Measurements from ENCODE around the gene PLCG2.
"Not testable (repeated sequence)": the region's sequence is repeated elsewhere in the genome, so short reads cannot be mapped to it uniquely, and the experiment has no call there.

The PLCG2 gene

DNA sequence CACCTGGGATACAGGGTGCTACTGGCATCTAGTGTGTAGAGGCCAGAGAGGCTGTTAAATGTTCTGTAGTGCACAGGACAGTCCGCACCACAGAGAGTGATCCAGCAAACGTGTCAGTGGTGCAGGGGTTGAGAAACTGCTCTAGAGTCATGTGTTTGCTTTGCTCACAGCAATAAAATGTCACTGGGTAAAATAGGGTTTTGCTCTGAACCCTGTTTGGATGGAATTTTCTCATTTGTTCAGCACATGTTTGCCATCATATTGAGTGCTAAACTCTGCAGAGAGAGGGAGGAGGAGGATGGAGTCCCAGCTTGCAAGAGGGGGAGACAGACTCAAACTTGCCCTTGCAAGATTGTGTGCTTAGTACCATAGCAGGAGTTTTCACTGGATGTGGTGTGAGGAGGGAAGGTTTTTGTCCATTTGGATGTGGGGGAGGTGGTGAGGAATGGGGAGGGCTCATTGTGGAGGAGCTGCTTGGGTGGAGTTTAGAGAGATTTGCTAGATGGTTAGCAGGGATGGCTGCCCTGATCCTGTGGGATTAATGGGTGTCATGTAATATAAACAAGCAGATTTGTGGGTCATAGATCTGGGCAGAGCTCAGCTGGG lies 11.8 kb downstream of the PLCG2 start:
- DNase-seq: no peak

DNA sequence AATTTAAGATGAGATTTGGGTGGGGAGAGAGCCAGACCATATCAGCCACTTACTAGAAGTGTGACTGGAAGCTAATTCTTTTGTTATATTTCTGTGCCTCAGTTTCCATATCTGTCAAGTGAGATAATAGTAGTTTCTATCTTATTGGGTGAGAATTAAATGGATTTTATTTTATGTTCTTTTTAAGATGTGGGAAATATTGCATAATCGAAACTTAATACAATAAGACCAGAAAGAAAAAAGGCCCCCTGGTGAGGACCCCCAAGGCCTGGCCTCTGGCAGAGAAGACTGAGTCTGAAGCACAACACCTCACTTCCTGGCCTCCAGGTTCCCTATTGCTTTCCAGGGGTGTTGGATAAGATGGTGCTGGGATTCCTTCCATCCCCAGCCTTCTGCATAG lies 13.7 kb downstream of the PLCG2 start:
- no peak for DNase-seq

DNA sequence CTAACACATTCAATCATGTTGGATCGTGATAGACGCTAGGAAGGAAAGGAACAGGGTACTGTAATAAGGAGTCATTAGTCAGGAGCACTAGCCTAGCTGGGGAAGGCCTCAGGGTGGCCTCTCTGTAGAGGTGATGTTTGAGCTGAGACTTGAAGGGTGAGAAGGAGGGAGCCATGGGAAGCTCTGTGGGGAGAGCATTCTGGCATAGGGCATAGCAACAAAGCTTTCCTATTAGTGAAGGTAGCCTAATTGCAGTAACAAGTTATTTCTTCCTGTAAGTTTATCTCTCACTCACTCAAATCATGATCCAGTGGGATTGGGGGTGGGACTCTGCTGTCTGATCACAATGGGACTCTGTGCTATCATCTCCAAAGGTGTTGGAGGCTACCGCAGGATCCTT lies 16.1 kb downstream of the PLCG2 start:
- no peak for DNase-seq

DNA sequence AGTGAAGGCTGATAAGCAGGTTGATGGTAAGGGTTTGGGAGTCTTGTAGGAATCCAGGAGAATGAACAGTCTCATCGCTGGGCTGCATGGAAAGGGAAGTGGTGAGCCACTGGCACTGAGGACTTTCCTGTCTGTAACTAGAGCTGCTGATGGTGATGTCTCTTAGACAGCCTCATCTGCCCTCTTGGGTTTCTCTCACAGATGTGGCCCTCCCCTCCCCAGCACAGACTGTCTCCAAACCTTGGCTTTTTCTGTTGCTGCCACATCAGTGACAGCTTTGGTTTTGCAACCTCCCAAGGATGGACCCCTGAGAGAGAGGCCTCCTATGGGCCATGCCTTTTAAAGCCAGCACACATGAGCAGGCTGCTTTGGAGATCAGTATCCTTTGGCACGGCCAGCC lies 16.9 kb downstream of the PLCG2 start:
- no peak for DNase-seq

DNA sequence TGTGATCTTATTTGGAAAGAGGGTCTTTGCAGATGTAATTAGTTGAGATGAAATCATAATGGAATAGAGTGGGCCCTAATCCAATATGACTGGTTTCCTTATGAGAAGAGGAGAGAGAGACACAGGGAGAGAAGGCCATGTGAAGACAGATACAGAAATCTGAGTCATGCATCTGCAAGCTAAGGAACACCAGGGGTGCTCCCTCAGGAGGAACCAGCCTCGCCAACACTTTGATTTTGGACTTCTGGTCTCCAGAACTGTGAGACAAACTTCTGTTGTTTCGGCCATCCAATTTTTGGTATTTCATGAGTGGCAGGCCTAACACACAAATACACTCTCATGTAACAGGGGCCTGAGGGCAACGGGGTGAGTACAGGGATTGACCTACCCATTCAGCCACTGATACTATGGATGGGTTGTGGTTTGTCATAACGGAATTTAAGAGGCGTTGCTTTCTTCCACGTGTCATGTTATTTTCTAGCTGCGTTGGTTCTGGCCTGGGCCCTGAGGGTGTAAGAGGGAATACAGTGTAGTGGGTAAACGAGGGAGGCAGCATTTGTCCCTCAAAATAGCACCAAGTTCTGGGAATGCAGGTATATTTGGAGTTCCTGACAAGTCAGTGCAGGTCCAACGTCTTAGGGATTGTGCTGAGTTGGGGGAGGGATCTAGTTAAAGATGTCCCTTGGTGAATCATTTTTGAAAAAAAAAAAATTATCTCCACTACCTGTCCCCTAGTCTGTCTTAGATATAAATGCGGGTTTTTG lies 17.7 kb downstream of the PLCG2 start:
- DNase-seq: no peak

DNA sequence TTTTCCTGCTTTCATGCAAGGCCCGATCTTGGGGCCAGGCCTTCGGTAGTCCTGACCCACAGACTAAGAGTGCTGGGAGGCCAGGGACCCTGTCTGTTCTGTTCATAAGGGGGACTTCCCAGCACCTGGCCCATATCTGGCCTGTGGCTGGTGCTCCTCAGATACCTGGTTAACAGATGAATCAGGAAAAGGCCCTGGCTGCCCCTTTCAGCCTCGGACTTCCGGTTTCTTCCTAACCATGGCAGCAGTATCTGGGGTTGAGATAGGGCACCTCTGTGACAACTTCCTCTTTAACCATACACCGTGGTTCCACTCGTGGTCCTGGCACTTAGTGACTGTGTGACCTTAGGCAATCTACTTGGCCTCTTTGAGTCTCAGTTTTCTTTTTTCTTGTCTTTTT lies 18.4 kb downstream of the PLCG2 start:
- DNase-seq: no peak

DNA sequence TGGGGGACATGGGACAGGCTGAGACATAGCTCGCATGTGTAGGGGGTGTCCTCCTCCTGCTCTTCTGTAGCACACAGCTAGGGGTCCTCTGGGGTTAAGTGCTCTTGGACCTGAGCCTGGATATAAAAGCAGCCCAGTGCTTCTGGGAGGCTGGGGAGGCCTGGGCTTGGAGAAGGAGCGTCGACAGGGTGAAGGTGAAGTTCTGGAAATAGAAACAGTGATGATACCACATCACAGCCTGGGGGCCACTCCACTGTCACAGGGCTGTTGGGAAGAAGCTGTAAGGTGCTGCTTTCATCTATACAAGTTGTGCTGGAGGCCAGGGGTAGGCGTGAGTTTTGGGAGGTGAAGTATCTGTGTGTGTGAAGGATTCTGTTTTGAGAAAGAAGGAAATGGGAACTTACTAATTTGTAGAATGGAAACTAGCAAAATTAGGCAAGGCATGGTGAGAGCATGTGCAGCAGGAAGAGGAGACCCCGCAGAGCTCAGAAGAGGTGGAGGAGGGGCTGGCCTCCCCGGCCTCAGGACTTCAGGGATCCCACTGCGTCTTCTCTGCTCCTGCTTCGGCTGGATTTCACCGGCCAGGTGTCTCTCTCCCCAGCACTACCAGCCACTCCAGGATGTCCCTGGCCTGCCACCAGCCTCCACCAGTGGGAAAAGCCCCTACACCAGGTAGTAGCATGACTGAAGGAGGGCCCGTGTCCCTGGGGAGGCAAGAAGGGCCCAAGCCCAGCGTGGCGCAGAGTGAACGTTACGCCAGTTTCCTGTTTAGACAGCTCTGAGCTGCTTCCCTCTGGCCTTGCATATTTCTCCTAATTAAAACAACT lies 19.4 kb downstream of the PLCG2 start:
- DNase-seq: no peak

DNA sequence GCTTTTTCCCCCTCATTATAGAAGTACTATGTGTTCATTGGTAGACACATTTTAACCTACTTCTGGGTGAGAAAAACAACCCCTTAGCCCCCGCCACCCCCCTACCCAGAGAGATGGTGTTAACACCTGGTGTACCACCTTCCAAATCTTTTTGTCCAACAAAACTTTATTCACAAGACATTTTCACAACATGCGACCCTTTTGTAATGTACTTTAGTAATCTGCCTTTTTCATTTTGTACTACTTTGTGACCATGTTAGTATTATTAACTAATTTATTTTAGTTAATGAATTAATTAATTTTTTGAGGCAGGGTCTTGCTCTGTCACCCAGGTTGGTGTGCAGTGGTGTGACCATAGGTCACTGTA lies 20.0 kb downstream of the PLCG2 start:
- DNase-seq: no peak

DNA sequence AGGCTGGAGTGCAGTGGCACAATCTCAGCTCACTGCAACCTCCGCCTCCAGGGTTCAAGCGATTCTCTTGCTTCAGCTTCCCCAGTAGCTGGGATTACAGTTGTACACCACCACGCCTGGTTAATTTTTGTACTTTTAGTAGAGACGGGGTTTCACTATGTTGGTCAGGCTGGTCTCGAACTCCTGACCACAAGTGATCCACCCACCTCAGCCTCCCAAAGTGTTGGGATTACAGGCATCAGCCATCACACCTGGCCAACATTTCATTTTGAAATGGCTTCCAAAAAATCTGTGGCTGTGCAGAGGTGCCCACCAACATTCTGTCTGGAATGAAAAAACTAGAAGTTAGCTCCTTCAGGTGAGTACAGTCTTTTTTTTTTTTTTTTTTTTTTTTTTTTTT lies 22.6 kb downstream of the PLCG2 start:
- DNase-seq: not testable (repeated sequence)

DNA sequence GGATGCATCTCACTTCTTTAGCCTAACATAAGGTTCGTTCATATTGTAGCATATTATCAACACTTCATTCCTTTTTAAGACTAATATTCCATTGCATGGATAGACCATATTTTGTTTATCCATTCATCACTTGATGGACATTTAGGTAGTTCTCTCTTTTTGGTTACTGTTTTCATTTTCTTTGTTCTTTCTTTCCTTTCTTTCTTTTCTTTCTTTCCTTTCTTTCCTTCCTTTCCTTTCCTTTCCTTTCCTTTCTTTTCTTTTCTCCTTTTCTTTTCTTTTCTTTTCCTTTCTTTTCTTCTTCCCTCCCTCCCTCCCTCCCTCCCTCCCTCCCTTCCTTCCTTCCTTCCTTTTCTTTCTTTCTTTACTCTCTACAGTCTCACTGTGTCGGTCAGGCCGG lies 24.2 kb downstream of the PLCG2 start:
- DNase-seq: no peak

DNA sequence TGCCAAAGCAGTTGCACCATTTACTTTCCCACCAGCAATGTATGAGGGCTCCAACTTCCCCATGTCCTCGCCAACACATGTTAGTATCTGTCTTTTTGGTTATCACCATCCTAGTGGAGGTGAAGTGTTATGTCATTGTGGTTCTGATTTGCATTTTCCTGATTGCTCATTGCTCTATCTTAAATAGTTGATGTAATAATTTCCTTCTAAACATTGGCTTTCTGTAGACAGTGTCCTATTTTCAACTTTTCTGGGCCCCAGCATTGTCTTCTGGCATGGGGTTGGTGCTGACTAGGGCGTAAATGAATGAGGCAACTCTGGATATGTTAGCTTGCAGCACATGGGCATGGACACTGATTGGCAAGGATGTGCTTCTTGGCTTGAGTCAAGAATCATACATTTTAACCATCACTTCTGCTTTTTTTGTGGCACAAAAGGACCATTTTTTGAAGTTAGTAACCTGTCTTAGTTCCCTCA lies 25.1 kb downstream of the PLCG2 start:
- no peak for DNase-seq

DNA sequence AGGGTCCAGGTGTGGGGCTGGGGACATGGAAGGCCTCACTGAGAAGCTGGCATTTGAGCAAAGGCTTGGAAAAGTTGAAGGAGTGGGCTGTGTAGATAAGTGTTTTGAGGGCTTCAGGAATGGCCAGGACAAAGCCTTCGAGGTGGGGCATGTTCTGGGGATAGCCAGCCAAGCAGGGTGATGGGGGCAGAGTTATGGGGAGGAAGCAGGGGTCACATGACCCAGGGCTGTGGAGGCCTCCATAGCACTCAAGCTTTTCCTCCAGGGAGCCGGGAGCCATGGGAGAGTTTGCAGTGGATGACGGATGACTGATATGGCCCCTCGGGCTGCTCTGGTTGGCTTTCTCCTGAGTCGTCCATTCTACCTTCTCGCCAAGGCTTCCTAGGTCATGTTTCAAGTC lies 27.6 kb downstream of the PLCG2 start:
- no peak for DNase-seq

DNA sequence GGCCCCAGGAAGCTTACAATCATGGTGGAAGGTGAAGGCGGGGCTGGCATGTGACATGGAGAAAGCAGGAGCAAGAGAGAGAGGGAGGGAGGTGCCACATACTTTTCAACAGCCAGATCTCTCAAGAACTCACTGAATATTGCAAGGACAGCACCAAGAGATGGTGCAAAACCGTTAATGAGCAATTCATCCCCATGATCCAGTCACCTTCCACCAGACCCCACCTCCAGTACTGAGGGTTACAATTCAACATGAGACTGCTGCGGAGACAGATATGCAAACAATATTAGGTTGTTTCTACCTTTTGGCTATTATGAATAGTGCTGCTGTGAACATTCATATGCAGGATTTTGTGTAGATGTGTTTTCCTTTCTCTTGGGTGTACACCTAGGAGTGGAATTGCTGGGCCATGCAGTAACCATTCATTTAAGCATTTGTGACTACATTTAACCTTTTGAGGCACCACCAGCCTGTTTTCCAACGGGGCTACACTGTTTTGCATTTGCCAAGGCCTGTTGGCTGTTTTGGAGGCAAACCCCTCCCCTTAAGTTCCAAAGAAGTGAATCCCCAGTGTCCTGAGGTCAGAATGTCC lies 28.8 kb downstream of the PLCG2 start:
- DNase-seq: no peak

DNA sequence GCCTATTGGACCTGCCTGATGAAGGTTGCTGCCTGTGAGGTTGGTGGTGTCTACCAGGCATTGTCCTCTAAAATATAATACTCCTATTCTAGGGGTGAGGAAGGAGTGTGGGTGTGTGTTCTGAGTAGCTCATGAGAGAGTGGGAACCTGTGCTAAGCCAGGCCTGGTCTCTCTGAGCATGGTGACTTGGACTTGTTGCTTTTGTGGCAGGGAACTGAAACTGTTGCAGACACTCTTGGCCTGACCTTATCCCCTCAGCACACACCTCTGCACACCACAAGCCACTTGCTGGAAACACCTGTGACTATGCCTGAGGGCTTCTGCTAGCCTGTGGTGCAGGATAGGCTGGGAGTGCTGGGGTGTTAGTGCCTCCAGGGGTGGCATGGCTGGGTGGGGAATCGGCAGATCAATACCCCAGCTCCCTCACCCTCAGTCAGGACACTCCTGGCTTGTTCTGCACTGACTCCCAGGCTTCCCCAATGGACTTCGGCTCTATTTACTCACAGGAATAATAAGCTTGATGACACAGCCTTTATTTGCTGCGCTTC lies 29.9 kb downstream of the PLCG2 start:
- DNase-seq: peak; percentile 19

DNA sequence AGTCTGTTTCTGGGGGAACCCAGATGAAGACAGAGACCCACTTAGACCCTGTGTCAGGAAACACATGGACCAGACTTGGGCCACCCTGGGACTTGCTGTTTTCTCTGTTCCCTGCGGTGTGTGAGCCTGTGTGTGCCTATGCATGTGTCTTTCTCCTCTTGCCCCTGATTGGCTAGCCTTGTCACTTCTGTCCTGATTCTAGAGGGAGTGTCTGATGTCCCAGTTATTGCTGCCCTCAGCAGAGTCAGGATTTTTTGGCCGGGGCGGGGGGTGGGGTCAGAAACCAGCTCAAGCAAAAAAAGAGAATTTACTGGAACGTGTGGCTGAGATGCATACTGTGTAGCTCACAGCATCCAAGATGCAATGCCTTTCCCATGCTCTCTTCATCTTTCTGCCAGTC lies 30.5 kb downstream of the PLCG2 start:
- DNase-seq: no peak

DNA sequence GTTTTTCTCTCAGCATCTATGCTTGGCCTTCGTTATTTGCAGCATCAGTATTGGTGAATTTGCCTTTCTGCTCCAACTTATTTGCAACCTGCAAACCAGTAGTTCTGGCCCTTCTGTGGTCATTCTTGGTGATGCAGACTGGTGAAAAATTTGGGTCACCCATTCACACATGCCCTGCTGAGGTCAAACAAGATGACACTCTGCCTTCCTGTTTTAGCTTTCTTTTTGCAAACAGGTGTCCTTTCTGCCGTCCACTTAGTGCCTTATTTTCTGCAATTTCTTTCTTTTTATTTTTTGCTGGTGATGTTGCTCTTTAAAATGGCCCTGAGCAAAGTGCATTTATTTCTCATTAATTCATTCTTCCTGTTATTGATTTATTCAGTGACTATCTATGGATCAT lies 31.3 kb downstream of the PLCG2 start:
- DNase-seq: no peak

DNA sequence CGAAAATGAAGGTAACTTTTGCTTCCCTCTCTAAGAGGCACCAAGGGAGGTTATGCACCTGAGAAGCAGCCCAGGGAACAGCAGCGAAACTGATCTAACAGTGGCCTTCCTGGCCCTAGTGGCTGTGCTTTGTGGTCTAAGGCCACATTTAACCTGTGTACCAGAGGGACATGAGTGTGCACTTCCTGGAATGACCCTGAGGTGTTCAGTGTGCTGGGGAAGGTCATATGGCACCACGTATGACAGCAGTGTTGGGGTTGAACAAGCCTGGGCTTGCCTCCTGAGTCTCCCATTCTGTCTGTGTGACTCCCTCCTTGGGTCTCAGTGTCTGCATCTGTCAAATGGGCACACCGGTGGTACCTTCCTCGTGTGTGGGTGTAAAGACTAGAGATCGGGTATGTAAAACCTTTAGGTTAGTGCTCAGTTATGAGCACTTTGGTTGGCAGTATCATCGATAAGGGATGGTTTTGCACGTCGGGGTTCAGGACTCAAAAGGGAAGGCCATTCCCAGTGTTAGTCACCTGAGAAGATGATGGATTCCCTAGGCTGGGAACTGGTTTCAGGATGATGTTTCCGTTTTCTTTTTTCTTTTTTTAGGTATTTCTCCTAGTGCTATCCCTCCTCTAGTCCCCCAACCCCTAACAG lies 31.9 kb downstream of the PLCG2 start:
- no peak for DNase-seq

DNA sequence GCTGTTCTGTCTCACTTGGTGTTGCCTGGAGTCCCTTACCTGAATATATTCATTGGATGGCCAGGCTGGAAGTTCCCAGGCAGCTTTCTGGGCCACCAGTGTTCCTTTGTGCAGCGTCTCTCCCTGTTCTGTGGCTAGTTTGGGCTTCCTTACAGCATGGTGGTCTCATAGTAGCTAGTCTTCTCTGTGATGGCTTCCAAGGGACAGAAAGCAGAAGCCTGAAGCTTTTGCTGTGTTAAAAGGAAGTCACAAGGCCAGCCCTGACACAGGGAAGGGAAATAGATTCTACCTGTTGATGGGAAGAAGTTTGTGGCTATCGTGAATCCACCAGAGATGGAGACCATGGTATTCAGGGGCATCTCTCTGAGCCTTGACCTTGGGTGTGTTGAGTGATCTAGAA lies 34.6 kb downstream of the PLCG2 start:
- no peak for DNase-seq

DNA sequence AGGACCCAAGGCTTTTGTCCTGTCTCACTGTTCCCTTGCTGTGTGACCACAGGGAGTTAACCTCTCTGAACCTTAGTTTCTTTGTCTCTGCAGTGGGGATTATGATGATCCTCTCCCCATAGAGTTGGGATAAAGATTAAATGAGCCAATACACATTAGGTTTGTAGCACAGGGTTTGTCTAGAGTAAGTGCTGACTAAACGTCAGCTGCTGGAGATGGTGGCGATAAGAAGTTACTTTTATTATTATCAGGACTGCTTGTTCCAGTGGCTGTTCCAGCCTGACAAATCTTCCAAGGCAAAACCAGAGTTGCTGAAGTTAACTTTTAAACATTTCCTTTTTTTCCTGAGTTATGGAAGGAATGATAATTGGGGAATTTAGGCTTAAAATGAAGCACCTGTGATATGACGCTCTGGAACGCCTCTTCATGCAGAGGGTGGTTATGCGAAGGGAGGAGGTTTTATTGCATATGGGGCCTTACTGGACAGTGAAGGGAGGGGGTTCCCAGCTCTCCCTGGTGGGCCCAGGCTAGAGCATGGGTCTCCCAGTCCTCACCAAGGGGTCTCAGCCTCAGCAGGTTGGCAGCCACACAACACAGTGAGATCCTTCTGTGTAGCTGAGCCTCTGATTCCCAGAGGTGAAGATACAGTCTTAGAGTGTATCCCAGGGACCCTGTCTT lies 35.8 kb downstream of the PLCG2 start:
- DNase-seq: no peak

DNA sequence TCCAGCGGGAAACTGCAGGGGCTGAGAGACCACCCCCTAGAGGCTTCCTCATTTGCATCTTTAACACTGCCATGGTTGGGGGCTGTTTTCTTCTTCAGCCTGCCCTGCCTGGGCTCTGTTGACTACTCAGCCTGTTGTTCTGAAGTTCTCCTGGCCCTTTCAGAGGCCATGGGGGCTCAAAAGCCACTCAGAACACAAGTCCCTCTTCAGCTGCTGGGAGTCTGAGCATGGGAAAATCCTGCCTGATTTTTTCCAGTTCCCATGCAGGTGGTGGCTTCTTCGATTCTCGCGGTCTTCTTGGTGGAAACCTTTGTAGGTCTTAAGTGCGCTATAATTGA lies 36.3 kb downstream of the PLCG2 start:
- DNase-seq: no peak

DNA sequence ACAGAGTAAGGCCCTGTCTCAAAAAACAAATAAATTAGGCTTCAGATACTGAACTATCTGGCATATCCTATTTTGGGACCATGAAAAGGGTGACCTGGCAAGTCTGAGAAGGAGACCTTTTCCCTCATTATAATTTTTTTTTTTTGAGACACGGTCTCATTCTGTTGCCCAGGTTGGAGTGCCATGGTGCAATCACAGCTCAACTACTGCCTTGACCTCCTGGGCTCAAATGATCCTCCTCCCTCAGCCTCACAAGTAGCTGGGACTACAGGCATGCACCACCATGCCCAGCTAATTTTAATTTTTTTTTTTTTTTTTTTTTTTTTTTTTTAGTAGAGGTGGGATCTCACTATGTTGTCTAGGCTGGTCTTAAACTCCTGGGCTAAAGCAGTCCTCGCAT lies 37.3 kb downstream of the PLCG2 start:
- no peak for DNase-seq

DNA sequence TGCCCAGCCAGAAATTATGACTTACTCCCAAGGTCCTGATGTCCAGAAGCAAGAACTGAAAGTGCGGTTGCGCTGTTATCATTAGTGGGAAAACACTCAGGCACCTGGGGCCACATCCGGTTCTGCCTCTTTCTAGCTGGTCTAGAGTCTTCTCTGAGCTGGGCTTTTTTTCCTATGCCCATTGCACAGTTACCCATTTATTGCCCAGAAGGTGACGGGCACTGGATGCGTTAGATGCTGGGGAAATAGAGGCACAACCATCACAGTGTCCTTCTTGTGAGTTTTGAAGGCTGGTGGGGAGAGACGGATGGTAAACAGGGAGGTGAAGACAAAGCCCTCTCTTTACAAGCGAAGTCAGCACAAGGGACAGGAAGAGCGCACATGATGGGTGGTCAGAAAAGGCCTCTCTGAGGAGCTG lies 37.7 kb downstream of the PLCG2 start:
- no peak for DNase-seq
